ENCODE data around the gene BLACAT1. TPM values are rescaled to one million over a fixed set of nuclear protein-coding genes. Genes with fewer than 3 reads are reported as not detected.

Gene BLACAT1
- total RNA-seq, 2 donors from 2014 or later: 1.0 TPM; not detected in 1

DNA sequence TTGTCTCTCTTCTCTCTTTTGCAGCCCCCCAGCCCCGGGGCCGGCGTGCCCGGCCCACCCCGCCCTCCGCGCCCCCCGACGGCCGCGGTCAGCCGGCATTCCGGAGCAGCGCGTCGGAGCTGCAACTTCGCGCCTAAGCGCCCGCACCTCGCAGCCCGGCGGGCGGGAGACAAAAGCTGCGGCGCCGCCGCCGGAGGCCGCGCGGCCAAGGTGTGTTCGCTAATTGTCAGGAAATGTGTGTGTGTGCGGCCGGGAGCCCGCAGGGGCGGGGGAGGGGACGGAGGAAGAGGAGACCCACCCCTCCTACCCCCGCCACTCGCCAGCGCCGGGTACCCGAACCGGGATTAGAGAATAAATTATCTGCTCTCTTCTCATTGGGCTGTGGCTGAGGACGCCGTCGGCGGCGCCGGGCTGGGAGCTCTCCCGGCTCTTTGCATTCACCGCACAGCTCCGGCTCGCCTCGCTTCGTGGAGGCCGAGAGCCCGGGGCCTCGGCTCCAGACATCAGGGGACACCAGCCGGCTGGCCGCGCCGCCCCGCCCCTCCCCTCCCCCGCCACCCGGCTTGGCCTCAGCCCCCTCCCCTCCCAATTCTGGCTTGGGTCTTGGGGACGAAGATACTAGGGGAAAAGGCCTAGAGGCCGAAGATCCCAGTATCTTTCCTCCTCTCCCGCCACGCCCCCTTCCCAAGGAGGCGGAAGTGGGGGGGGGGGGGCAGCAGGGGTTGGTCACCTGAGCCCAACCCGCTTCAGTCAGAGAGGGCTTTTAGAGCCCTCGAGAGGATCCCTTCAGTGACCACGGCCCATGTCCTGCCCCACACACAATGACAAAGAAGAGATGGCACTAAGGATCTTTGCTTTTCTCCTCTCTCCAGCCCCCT, 1.3 kb upstream of the BLACAT1 start:
- no peak overlapping the region for H3K27ac ChIP-seq
- ATAC-seq: peak; percentile 41
- no peak for DNase-seq
- TF ChIP-seq POLR2A (IDR thresholded peaks at IDR 0.05): no peak
- TF ChIP-seq, protein P1, sequence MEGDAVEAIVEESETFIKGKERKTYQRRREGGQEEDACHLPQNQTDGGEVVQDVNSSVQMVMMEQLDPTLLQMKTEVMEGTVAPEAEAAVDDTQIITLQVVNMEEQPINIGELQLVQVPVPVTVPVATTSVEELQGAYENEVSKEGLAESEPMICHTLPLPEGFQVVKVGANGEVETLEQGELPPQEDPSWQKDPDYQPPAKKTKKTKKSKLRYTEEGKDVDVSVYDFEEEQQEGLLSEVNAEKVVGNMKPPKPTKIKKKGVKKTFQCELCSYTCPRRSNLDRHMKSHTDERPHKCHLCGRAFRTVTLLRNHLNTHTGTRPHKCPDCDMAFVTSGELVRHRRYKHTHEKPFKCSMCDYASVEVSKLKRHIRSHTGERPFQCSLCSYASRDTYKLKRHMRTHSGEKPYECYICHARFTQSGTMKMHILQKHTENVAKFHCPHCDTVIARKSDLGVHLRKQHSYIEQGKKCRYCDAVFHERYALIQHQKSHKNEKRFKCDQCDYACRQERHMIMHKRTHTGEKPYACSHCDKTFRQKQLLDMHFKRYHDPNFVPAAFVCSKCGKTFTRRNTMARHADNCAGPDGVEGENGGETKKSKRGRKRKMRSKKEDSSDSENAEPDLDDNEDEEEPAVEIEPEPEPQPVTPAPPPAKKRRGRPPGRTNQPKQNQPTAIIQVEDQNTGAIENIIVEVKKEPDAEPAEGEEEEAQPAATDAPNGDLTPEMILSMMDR (IDR thresholded peaks at IDR 0.05): no peak
- H3K9me3 ChIP-seq: no peaks in the 10 kb centered on the region
- intact Hi-C loops (cut with DNase I): no loop called here
- H3K4me1 ChIP-seq: peaks cover 19% of the 10 kb centered on the region
- H3K27me3 ChIP-seq: peaks cover 0 to 30% of the 10 kb centered on the region in 2 donors
- WGBS, 2 donors: 5 to 6% methylated on average over 22 to 40 of the region's 74 CpGs
- H3K36me3 ChIP-seq (replicated peaks in 1 of 2; ENCODE audit: insufficient read depth in 1 of 2, low read depth in 2 of 2): no peaks in the 10 kb centered on the region
- H3K4me3 ChIP-seq: no peak overlapping the region

DNA sequence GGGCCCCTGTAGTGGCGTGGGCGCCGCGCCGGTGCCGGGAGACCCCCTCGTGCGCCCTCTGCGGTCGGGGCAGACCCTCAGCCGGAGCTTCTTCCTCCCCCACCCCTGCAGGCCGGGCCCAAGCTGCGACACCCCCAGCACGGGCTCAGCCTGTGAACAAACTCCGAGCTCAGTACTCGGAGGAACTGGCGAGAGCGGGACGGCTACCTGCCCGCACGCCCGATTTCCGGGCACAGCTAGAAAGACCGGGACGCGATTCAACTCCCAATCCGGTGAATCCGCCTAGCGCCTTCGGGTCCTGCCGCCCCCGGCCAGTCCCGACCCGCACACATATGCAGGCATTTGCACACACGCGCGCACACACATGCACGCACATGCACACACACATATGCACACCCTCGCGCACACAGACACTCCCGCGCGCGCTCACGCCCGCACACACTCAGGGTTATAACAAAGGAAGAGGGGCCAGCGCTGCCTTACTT, 580 bp upstream of the BLACAT1 start:
- Histone ChIP-seq H3K36me3 (replicated peaks in 1 of 2; ENCODE audit: insufficient read depth in 1 of 2, low read depth in 2 of 2) (no peaks in the 10 kb centered on the region), H3K27me3 (peaks cover 0 to 30% of the 10 kb centered on the region in 2 donors), H3K27ac (no peak overlapping the region), H3K4me3 (no peak overlapping the region), H3K9me3 (no peaks in the 10 kb centered on the region), H3K4me1 (peaks cover 19% of the 10 kb centered on the region)
- intact Hi-C loops (cut with DNase I): no loop called here
- ATAC-seq (peak; percentile 36), DNase-seq (no peak)
- TF ChIP-seq, protein P1 (IDR thresholded peaks at IDR 0.05): no peak
- no peak for TF ChIP-seq POLR2A (IDR thresholded peaks at IDR 0.05)
- 0% methylated on average over 4 to 43 of the region's 47 CpGs for WGBS, 2 donors

DNA sequence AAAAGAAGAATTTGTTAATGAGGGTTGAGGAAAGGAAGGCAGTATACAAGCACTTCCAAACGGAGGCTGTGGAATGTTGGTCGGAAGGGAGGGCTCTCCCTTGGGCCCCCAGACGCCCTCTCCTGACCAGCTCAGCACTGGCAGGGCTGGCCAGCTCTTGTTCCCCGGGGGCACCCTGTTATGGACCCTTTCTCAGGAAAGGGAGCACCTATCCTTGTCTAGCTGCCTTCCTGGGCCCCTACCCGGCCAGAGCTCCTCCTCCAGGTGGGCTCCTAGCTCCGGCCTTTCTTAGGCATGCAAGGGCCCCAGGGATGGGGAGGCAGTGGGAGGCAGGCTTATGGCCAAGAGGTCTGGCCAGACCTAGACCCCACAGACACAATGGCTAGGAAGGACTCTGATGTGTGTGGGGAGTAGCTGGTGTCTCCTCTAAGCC, 926 bp downstream of the BLACAT1 start:
- Histone ChIP-seq H3K27me3 (peaks cover 0 to 30% of the 10 kb centered on the region in 2 donors), H3K36me3 (replicated peaks in 1 of 2; ENCODE audit: insufficient read depth in 1 of 2, low read depth in 2 of 2) (no peaks in the 10 kb centered on the region), H3K4me3 (no peak overlapping the region), H3K4me1 (peaks cover 19% of the 10 kb centered on the region), H3K9me3 (no peaks in the 10 kb centered on the region), H3K27ac (no peak overlapping the region)
- no peak for ATAC-seq
- 31 to 47% methylated on average over 6 of the region's 6 CpGs for WGBS, 2 donors
- DNase-seq: no peak
- TF ChIP-seq POLR2A (IDR thresholded peaks at IDR 0.05): no peak
- TF ChIP-seq, protein P1 (IDR thresholded peaks at IDR 0.05): no peak
- intact Hi-C loops (cut with DNase I): no loop called here

DNA sequence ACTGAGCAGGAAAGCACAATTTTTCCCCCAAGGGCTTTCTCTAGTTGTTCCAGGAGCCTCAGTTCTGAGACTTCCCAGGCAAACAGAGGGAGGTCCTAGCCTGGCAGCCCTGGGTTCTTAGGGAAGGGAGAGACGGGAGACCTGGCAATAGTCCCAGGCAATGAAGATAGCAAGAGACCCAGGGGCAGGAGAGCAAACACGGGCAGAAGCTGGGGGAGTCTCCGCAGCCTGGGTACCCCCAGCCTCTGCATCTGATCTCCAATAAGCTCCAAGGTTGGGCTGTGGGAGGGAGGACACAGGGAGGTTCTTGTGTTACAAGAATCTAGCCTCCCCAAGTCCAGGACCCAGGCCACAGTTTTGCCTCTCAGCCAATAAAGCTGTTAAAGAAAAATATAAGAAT, 2.4 kb downstream of the BLACAT1 start:
- intact Hi-C loops (cut with DNase I): no loop called here
- WGBS, 2 donors: 13 to 23% methylated on average over 3 of the region's 3 CpGs
- Histone ChIP-seq H3K4me3 (no peak overlapping the region), H3K27ac (no peak overlapping the region), H3K9me3 (no peaks in the 10 kb centered on the region), H3K27me3 (peaks cover 0 to 30% of the 10 kb centered on the region in 2 donors), H3K36me3 (replicated peaks in 1 of 2; ENCODE audit: insufficient read depth in 1 of 2, low read depth in 2 of 2) (no peaks in the 10 kb centered on the region), H3K4me1 (peaks cover 29% of the 10 kb centered on the region)
- ATAC-seq (no peak), DNase-seq (no peak)
- TF ChIP-seq, protein P1 (IDR thresholded peaks at IDR 0.05): no peak
- no peak for TF ChIP-seq POLR2A (IDR thresholded peaks at IDR 0.05)

Data from body of pancreas (tissue), 4 donors.